Kidney tubule cell (primary cell): Measurements from ENCODE around the gene RBMS3.
"Not testable (repeated sequence)": the region's sequence is repeated elsewhere in the genome, so short reads cannot be mapped to it uniquely, and the experiment has no call there.

Experiments
- DNase-seq: peaks from one replicate; pipeline ENCODE4 v3.0.0-alpha.2; 2018; ENCODE audit warnings: low spot score

The RBMS3 gene

GRCh38 chr3:29430558-29430971, 149.7 kb downstream of the RBMS3 start:
- peak; percentile 31 for DNase-seq

GRCh38 chr3:29436612-29437323, 155.9 kb downstream of the RBMS3 start:
- no peak for DNase-seq

- no peak for DNase-seq
Measured at GRCh38 chr3:29438580-29438979, 157.7 kb downstream of the RBMS3 start.

DNA sequence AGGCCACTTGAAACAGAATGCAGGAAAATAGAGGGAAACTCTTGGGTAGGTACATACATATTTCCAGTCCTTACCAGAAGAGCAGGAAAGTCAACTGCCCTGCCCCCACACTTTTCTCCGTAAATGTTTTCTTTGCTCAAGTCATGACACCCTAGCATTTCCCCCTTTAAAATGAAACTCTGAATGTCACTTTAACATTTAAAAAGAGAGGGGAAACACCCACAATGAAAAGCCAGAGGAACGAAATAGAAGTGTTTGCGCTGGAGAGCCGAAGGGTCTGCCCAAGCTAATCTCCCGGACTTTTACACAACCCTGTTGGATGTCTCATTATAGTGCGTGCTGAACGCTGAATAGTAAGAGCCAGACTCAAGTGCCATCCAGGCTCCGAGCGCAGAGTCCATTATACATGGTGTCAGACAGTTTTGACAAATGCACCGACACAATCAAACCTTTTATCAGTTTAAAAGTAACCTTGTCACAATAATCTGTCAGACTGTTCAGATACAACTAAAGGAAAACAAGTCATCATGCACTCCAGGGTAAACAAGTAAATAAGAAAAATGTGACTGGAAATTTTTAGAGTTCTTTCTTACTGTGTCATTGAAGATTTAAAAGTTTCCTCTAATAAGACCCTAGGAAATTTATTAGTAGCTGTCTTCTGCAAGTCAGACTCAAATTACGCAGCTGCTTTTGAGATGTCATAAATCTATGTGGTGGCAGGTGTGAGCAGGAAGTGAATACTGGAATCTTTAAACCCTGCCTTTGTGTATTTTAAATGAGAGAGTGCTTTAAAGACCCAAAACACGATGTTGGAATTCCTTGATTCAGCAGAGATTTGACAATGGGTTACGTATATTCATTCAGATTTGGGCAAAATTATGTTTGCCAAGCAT, 159.8 kb downstream of the RBMS3 start:
- peak; percentile 32 for DNase-seq

DNA sequence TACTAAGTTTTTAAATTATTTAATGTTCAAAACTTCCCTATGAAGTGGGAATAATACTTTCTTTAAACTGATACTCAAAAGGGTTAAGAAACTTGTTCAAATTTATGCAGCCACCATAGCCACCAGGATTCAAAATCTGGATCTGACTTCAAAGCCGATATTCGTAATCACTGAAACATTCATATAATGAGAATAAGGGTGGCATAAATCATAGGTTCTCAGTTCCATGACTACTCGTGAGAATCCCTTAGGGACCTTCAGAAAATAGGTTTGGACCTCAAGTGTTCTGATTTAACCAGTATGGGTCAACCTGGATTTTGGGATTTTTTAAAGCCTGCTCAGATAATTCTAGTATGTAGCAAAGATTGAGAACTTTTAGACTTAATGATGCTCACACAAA, 160.6 kb downstream of the RBMS3 start:
- DNase-seq = no peak

- no peak for DNase-seq
Measured at GRCh38 chr3:29447946-29448627, 167.2 kb downstream of the RBMS3 start.

DNA sequence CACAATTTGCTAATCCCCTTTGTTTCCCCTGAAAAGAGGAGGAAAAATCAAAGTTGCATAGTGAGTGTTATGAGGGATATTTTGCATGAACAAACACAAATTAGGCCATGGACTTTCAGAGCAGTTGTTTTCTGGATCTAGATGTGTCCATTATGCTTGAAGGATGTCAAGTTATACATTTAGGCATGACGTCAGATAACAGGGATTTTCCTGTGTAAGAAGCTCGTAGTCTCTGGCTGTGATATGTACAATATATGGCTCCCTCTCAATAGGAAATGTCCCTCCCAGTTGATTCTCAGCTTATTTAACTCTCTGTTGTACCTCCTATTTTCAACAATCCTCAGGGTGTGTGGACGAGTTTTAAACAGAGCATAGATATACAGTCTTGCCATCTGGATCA, 171.0 kb downstream of the RBMS3 start:
- no peak for DNase-seq

DNA sequence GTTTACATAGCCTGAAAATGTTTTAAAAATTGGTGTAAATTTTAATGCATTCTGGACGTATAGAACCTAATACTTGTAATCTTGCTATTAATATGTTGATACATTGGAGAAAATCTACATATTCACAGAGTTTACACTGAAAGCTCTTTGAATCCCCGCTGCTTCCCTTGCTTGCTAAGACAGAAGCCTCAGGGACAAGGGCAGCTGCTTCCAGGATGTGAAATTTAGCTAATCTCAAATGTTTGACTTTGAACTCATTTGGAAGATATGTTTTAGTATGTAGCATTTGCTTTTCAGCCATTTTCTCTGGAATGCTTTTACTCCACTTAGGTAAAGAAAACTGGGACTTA, 172.0 kb downstream of the RBMS3 start:
- no peak for DNase-seq

GRCh38 chr3:29453284-29454001, 172.6 kb downstream of the RBMS3 start:
- peak; percentile 74 for DNase-seq

- no peak for DNase-seq
Measured at GRCh38 chr3:29454161-29454611, 173.3 kb downstream of the RBMS3 start.

GRCh38 chr3:29456901-29457300, 176.0 kb downstream of the RBMS3 start:
- DNase-seq = no peak

DNA sequence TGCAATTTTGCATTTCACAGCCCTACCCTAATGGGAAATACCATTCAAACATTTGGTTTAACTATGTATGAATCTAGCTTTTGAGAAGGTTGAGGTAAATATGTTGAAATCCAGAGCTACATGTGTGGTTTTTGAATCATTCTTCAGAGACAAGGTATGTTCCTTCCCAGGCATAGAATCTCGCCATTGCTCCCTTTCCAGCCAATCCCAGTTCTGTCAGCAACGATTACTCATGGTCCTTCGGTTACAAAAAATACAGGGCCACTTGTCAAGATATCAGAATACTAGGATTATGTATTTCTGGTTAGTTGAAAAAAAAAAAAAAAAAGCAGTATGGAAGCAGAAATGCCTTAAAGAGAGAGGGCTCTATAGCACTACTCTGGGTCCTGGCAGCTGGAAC, 182.4 kb downstream of the RBMS3 start:
- no peak for DNase-seq

GRCh38 chr3:29465836-29466235, 185.0 kb downstream of the RBMS3 start:
- peak; percentile 38 for DNase-seq

DNA sequence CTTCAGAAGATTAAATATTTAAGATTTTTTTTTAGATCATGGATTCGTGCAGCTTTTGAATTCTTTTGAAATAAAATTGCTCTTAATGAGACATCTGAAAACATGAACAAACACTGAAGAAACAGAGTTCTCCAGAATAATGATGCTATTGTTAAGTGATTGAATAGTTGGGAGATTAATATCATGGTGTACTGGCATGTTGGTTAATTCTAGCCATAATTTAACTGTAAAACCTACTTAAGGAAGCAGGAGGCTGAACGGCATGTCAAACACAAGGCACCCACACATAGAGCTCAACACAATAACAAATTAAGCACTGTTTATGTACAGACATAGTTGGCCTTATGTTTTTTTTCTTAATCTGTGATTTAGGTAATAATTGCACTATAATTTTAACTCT, 185.6 kb downstream of the RBMS3 start:
- no peak for DNase-seq

DNA sequence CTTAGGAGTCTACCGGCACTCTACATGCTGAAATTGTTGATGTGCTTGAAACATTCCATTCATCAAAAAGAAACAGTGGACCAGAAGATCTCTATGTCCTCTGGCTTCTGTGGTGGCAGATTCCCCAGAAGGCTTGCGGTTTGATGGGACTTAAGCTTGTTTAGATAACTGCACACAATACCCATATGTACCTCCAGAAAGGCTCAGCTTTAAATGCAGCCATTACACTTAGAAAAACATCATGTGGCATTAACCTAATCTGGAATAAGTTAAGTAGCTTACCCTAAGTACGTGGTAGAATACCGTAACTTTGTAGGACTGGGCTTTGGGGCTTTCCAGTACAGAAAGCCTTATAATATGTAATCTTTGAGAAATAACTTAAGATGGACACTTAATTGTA, 187.3 kb downstream of the RBMS3 start:
- DNase-seq = no peak

DNA sequence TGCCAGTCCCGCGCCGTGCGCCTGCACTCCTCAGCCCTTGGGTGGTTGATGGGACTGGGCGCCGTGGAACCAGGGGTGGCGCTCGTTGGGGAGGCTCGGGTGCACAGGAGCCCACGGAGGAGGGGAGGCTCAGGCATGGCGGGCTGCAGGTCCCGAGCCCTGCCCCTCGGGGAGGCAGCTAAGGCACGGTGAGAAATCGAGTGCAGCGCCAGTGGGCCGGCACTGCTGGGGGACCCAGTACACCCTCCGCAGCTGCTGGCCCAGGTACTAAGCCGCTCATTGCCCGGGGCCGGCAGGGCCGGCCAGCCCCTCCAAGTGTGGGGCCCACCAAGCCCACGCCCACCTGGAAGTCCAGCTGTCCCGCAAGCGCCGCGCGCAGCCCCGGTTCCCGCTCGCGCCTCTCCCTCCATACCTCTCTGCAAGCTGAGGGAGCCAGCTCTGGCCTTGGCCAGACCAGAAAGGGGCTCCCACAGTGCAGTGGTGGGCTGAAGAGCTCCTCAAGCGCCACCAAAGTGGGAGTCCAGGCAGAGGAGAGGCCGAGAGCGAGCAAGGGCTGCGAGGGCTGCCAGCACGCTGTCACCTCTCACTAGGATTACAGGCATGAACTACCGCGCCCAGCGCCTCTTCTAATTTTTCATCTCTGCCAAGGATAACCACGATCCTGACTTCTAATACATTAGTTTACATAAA, 192.8 kb downstream of the RBMS3 start:
- not testable (repeated sequence) for DNase-seq

DNA sequence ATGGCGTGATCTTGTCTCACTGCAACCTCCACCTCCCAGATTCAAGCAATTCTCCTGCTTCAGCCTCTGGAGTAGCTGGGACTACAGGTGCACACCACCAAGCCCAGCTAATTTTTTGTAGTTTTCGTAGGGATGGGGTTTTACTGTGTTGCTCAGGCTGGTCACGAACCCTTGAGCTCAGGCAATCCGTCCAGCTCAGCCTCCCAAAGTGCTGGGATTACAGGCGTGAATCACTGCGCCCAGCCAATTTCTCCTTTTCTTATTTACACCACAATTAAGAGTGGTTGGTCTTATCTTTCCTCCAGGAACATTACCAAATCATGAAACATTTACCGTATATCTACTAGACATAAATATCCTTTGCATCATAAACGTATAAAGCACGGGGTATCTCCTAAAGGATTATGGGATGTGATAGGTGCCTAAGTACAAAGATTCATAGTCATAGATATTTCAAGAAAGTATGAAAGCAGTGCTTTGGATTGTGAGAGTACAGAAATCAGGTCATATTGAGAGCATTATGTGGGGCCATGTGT, 194.5 kb downstream of the RBMS3 start:
- DNase-seq = no peak

DNA sequence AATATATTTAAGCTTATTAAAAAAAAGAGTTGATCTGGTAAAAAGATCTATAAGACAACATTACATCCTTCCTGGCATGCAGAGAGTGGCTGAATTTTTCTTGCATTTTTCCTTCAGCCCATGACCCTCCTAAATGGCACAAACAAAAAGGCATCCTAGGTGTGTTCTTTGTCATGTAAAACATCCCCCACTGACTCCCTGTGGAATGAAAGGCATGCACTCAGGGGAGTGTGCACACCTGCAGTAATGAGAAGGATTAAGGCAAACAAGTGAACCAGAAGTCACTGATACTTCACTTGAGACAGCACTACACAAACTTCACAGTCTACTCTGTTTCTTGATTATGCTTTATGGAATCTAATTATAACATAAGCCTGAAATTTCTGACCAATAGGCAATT, 195.0 kb downstream of the RBMS3 start:
- peak; percentile 33 for DNase-seq

GRCh38 chr3:29478611-29479010, 197.7 kb downstream of the RBMS3 start:
- DNase-seq = no peak

DNA sequence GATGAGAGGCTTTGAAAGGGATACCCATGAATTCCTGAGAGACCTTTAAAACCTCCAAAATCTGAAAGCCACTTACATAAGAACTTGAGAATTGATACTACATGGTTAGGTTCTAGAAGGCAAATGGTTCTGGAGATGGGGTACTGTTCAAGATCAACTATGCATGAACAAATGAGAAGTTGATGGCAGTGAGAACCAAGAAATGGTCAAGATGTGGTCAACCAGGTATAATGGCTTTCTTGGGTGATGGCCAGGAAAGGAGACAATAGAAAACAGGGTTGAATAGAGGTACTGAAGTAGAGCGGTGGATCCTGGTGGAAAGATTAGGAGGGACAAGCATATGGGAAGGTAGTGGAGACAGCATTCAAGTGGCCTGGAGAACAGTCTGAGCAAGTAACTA, 200.4 kb downstream of the RBMS3 start:
- DNase-seq = no peak
